GM13976 (cell line): Measurements from ENCODE around the gene CEP104.

ENCODE experiments used
- DNase-seq: peaks from one replicate; pipeline ENCODE4 v3.0.0; 2012; ENCODE audit warnings: low spot score
- in situ Hi-C: fragments of 300-500 bp; cut with MboI; formaldehyde crosslinking; loops from one replicate; pipeline ENCODE4 v1.12.0; 2022; ENCODE audit warnings: low sequenced_read_pairs, mixed read lengths, inconsistent platforms; ENCODE audit not compliant: unreplicated experiment
- TF ChIP-seq, protein P1 (sequence below): IDR thresholded peaks from 2 replicates; pipeline ENCODE4 v1.5.1; 2012; ENCODE audit warnings: borderline replicate concordance, mild to moderate bottlenecking; ENCODE audit not compliant: insufficient read depth; ENCODE audit errors: extremely low read depth, missing control alignments, control extremely low read depth

CEP104 gene

DNA sequence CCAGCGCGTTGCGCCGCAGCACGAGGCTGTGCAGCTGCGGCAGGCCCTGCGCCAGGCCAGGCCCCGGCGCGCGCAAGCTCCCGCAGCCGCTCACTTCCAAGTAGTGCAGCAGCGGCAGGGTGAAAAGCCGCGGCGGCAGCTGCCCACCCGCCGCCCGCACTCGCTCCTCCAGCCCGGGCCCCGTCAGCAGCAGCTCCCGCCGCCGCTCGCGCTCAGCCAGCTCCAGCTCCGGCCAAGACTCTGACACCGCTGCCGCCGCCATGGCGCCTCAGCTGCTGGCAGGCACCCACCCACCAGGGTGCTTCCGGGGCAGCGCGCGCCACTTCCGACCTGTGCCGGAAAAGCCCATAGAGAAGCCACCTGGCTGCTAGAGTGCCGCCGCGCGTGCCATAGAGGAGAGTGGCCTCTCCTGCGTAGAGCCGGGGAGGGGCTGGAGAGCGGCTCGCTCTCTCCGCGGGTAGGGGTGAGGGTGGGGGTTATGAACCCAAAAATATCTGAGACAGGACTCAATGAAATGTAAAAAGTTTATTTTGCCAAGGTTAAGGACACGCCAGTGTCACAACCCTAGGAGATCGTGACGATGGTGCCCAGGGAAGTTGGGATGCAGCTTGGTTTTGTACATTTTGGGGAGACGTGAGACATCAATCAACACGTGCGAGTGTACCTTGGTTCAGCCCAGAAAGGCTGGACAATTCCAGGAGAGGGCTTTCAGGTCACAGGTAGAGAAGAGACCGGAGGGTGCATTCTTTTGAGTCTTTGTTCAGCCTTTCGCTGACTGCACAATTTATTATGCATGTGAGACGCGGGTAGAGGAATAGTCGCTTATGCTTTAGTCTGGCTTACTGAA is 60.6 kb downstream of the CEP104 start, which contains the start of gene LRRC47:
Gene LRRC47, minus strand, starts transcription at position 284 of the 847 bp plus-strand sequence. Its CDS starts 22 bp downstream, at position 262.
- DNase-seq: peak; percentile 98
- in situ Hi-C loops: no loop called here
- TF ChIP-seq, protein P1, sequence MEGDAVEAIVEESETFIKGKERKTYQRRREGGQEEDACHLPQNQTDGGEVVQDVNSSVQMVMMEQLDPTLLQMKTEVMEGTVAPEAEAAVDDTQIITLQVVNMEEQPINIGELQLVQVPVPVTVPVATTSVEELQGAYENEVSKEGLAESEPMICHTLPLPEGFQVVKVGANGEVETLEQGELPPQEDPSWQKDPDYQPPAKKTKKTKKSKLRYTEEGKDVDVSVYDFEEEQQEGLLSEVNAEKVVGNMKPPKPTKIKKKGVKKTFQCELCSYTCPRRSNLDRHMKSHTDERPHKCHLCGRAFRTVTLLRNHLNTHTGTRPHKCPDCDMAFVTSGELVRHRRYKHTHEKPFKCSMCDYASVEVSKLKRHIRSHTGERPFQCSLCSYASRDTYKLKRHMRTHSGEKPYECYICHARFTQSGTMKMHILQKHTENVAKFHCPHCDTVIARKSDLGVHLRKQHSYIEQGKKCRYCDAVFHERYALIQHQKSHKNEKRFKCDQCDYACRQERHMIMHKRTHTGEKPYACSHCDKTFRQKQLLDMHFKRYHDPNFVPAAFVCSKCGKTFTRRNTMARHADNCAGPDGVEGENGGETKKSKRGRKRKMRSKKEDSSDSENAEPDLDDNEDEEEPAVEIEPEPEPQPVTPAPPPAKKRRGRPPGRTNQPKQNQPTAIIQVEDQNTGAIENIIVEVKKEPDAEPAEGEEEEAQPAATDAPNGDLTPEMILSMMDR: no peak

DNA sequence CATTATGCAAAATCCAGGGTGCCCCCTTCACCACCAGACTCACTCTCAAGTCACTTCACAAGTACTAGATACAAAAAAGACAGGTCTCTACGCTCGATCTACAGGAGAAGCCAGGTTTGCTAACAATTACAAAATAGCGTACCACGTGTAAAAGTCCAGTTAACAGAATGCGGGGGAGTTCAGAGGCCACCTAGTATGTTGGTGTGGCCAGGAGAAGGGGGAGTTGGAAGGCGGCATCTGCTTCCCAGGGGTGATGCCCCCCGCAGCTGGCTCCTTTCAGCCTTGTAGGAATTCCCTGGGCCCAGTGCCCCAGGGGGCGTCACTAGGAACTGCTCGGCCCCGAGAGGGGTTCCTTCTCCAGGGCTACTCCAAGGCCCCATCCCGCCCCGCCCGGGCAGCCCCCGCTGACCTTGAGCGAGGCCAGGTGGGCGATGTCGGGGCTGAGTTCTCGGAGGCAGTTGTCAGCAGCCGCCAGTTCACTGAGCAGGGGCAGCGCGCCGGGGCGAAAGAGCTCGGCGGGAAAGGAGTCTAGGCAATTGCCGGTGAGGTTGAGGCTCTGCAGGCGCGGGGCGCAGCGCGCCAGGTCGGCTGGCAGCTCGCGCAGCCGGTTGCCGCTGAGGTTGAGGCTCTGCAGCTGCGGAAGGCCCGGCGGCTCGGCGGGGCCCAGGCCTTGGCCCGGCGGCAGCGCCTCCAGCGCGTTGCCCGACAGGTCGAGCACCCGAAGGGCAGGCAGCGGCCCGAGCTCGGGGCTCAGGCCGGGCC is 61.4 kb downstream of the CEP104 start:
- TF ChIP-seq, protein P1: no peak
- in situ Hi-C loops: no loop called here
- DNase-seq: no peak

DNA sequence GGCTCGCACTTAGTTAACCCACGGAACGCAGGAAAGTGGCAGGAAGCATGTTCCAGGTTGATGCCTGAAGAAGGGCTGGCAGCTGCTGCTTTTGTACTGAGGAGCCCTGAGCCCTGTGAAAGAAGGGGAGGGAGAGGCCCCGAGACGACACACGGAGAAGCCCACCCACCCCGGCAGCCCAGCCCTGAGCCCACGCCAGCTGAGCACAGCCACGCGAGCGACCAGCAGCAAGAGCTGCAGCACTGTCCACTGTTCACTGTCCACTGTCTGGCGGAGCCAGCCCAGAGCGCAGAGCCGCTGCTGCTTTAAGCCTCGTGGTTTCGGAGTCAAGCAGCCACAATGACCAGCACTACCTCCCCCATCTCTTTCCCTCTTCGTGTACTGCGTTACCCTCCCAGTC is 66.1 kb downstream of the CEP104 start:
- TF ChIP-seq, protein P1: no peak
- DNase-seq: no peak
- in situ Hi-C loops: no loop called here

DNA sequence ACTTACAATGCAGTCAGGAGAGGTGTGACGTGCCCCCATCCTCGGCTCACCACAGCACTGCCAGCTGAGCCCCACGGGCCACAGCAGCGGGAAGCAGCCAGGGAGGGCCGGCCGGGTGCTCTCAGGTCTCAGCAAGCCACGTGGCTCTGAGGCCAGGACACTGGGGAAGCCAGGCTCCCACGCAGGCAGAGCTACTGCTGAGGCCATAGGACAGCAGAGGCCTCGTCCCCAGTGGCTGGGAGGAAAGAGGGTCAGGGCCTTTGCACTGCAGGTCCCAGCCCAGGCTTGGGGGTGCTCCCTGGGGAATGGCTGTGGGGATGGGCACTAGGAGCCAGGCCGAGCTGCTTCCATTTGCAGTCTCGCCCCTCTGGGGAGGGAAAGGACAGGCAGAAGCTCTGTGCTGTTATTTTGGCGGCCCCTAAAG is 66.5 kb downstream of the CEP104 start:
- no peak for DNase-seq
- in situ Hi-C loops: no loop called here
- TF ChIP-seq, protein P1: no peak

DNA sequence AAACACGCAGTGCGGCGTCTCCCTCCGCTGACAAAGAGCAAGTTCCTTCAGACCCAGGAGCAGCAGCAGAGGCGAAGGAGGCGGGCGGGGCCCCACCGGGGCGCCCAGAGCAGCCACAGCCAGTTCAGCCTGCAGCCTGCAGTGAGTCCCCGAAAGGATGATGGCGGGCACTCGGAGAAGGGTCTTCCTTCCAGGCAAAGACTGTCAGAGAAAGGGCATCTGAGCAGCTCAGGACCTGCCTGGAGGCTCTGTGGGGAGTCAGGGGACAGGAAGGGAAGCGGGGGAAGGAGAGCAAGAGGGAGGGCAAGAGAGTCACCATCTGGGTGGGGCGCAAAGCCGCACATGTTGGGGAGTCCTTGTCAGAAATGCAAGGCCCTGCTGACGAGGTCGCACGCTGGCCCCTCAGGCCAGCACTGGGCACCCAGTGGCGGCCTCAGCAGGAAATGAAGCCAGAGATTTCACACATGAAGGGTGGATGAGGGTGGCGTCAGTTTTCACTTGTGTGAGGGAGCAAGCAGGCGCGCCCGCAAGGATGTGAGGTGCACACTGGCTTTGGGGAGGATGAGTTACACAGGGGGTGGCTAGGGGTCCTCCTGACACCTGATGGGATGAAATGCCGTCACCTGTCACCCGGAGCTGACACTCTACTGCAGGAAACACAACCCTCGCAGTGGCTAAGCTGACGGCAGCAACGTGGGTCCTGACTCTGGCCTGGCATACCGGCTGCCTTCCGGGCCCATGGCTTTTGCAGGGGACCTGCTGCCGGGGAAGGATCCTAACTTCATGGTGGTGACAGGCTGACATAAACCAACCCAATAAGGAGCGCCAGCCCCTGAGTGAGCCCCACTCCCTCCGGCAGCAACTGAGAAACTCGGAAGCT is 67.3 kb downstream of the CEP104 start:
- no peak for DNase-seq
- TF ChIP-seq, protein P1: no peak
- in situ Hi-C loops: no loop called here

DNA sequence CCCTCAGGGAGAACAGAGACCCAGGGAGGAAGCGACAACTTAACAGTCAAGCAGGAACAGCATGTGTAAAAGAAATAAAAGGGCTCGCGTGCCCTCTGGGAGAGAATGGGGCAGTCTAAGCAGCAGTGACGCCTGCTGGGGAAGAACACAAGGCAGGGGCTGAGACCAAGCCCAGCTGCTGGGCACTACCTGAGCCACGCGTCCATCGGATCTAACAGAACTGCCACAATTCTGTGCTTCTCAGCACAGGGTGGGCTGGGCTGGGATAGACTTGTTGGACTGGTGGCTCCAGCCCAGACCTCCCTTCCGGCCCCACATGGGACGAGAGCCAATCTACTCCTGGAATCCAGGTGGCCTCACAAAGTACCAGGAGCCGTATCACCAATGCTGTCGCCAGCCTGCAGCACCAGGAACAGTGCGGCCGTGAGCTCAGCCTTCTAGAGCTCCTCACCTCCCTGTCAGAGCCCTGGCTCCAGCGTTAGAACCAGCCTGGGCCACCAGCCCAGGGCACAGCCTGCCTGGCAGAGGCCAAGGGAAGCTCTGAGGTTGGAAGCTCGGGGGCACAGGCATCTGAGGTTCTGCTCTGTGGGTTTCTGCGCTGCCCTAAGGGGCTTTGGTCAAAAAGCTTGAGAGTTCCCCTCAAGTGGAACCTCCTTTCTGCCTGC is 68.1 kb downstream of the CEP104 start:
- TF ChIP-seq, protein P1: no peak
- DNase-seq: no peak
- in situ Hi-C loops: no loop called here
